ENCODE measurements around the gene LIN37.
A peak's percentile ranks its signal among the peaks of the same experiment; 100 is the strongest.

Gene LIN37

DNA sequence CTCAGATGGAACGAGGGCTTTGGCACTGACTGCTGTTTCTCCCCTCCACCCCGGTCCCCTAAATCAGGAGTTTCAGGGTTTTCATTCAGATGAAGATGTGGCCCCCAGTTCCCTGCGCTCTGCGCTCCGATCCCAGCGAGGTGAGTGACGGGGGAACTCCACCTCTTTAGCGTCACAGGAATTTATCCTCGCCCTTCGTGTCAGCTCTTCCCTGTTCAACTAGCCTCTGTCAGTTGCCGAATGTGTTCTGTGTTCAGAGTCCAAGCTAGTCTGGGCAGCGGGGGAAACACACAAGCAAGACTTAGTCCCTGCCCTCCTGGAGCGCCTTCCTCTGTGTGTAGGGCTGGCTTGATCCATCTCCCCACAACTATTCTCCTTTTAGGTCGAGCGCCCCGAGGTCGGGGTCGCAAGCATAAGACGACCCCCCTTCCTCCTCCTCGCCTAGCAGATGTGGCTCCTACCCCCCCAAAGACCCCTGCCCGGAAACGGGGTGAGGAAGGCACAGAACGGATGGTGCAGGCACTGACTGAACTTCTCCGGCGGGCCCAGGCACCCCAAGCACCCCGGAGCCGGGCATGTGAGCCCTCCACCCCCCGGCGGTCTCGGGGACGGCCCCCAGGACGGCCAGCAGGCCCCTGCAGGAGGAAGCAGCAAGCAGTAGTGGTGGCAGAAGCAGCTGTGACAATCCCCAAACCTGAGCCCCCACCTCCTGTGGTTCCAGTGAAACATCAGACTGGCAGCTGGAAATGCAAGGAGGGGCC is 28.8 kb upstream of the LIN37 start:
- no peak for ATAC-seq (ENCODE audit: insufficient read depth, low read depth)
- DNase-seq: no peak
- H3K79me2 ChIP-seq (ENCODE audit: insufficient read depth, low read length): peaks cover 54% of the 10 kb centered on the region
- no peaks in the 10 kb centered on the region for H3K9me3 ChIP-seq (ENCODE audit: insufficient read depth, low read length, severe bottlenecking)
- TF ChIP-seq EZH2 (IDR thresholded peaks at IDR 0.05; ENCODE audit: borderline replicate concordance, low read depth, low read length, severe bottlenecking): no peak
- TF ChIP-seq, protein P1, sequence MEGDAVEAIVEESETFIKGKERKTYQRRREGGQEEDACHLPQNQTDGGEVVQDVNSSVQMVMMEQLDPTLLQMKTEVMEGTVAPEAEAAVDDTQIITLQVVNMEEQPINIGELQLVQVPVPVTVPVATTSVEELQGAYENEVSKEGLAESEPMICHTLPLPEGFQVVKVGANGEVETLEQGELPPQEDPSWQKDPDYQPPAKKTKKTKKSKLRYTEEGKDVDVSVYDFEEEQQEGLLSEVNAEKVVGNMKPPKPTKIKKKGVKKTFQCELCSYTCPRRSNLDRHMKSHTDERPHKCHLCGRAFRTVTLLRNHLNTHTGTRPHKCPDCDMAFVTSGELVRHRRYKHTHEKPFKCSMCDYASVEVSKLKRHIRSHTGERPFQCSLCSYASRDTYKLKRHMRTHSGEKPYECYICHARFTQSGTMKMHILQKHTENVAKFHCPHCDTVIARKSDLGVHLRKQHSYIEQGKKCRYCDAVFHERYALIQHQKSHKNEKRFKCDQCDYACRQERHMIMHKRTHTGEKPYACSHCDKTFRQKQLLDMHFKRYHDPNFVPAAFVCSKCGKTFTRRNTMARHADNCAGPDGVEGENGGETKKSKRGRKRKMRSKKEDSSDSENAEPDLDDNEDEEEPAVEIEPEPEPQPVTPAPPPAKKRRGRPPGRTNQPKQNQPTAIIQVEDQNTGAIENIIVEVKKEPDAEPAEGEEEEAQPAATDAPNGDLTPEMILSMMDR (IDR thresholded peaks at IDR 0.05; ENCODE audit: borderline replicate concordance, extremely low read depth, low read length, poor library complexity, severe bottlenecking): no peak
- H3K36me3 ChIP-seq (ENCODE audit: insufficient read depth, low read length): peaks cover 56% of the 10 kb centered on the region
- peak overlapping the region; percentile 84 for H3K9ac ChIP-seq (ENCODE audit: low read depth, low read length)
- no peaks in the 10 kb centered on the region for H3K27me3 ChIP-seq (ENCODE audit: insufficient read depth, low read length, poor library complexity)
- H3K27ac ChIP-seq (ENCODE audit: low read length): peak overlapping the region; percentile 48; the same call in 1 of the 2 replicates
- no peak overlapping the region for H2AFZ ChIP-seq (ENCODE audit: low read depth, low read length)
- peak overlapping the region; percentile 56 to 94; a peak in 3 of 4 replicates for H3K4me3 ChIP-seq (ENCODE audit: low read depth in 1 of 2, low read length in 2 of 2)
- H3K4me2 ChIP-seq (ENCODE audit: insufficient read depth, low read length): peak overlapping the region; percentile 82
- H3K4me1 ChIP-seq (ENCODE audit: insufficient read depth, low read length): peaks cover 42% of the 10 kb centered on the region
- peaks cover 49% of the 10 kb centered on the region for H4K20me1 ChIP-seq (ENCODE audit: insufficient read depth, low read length)

DNA sequence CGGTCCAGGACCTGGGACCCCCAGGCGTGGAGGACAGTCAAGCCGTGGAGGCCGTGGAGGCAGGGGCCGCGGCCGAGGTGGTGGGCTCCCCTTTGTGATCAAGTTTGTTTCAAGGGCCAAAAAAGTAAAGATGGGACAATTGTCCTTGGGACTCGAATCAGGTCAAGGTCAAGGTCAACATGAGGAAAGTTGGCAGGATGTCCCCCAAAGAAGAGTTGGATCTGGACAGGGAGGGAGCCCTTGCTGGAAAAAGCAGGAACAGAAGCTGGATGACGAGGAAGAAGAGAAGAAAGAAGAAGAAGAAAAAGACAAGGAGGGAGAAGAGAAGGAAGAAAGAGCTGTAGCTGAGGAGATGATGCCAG is 28.2 kb upstream of the LIN37 start:
- peaks cover 54% of the 10 kb centered on the region for H4K20me1 ChIP-seq (ENCODE audit: insufficient read depth, low read length)
- no peak for DNase-seq
- no peak overlapping the region for H3K4me3 ChIP-seq (ENCODE audit: low read depth in 1 of 2, low read length in 2 of 2)
- H3K27me3 ChIP-seq (ENCODE audit: insufficient read depth, low read length, poor library complexity): no peaks in the 10 kb centered on the region
- peaks cover 42% of the 10 kb centered on the region for H3K4me1 ChIP-seq (ENCODE audit: insufficient read depth, low read length)
- H3K36me3 ChIP-seq (ENCODE audit: insufficient read depth, low read length): peaks cover 61% of the 10 kb centered on the region
- H3K79me2 ChIP-seq (ENCODE audit: insufficient read depth, low read length): peaks cover 54% of the 10 kb centered on the region
- TF ChIP-seq, protein P1 (IDR thresholded peaks at IDR 0.05; ENCODE audit: borderline replicate concordance, extremely low read depth, low read length, poor library complexity, severe bottlenecking): no peak
- no peak for TF ChIP-seq EZH2 (IDR thresholded peaks at IDR 0.05; ENCODE audit: borderline replicate concordance, low read depth, low read length, severe bottlenecking)
- no peaks in the 10 kb centered on the region for H3K9me3 ChIP-seq (ENCODE audit: insufficient read depth, low read length, severe bottlenecking)
- H3K9ac ChIP-seq (ENCODE audit: low read depth, low read length): no peak overlapping the region
- no peak overlapping the region for H2AFZ ChIP-seq (ENCODE audit: low read depth, low read length)
- H3K27ac ChIP-seq (ENCODE audit: low read length): no peak overlapping the region
- no peak for ATAC-seq (ENCODE audit: insufficient read depth, low read depth)
- H3K4me2 ChIP-seq (ENCODE audit: insufficient read depth, low read length): peak overlapping the region; percentile 82; the same call in 1 of the 2 replicates

DNA sequence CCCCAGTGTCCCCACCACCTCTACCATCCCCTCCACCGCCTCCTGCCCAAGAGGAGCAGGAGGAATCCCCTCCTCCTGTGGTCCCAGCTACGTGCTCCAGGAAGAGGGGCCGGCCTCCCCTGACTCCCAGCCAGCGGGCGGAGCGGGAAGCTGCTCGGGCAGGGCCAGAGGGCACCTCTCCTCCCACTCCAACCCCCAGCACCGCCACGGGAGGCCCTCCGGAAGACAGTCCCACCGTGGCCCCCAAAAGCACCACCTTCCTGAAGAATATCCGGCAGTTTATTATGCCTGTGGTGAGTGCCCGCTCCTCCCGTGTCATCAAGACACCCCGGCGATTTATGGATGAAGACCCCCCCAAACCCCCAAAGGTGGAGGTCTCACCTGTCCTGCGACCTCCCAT is 27.7 kb upstream of the LIN37 start:
- Histone ChIP-seq H3K9me3 (ENCODE audit: insufficient read depth, low read length, severe bottlenecking) (no peaks in the 10 kb centered on the region), H3K79me2 (ENCODE audit: insufficient read depth, low read length) (peaks cover 54% of the 10 kb centered on the region), H3K27ac (ENCODE audit: low read length) (no peak overlapping the region), H4K20me1 (ENCODE audit: insufficient read depth, low read length) (peaks cover 59% of the 10 kb centered on the region), H3K27me3 (ENCODE audit: insufficient read depth, low read length, poor library complexity) (no peaks in the 10 kb centered on the region), H3K9ac (ENCODE audit: low read depth, low read length) (no peak overlapping the region), H3K4me3 (ENCODE audit: low read depth in 1 of 2, low read length in 2 of 2) (no peak overlapping the region), H3K4me2 (ENCODE audit: insufficient read depth, low read length) (no peak overlapping the region), H2AFZ (ENCODE audit: low read depth, low read length) (no peak overlapping the region), H3K4me1 (ENCODE audit: insufficient read depth, low read length) (peaks cover 41% of the 10 kb centered on the region), H3K36me3 (ENCODE audit: insufficient read depth, low read length) (peaks cover 66% of the 10 kb centered on the region)
- DNase-seq (no peak), ATAC-seq (ENCODE audit: insufficient read depth, low read depth) (no peak)
- TF ChIP-seq, protein P1 (IDR thresholded peaks at IDR 0.05; ENCODE audit: borderline replicate concordance, extremely low read depth, low read length, poor library complexity, severe bottlenecking): no peak
- TF ChIP-seq EZH2 (IDR thresholded peaks at IDR 0.05; ENCODE audit: borderline replicate concordance, low read depth, low read length, severe bottlenecking): no peak
